Tibial artery (tissue), 4 donors: Measurements from ENCODE around the gene JPT1.

ENCODE experiments used
- DNase-seq, 2 donors: peaks; one replicate each; pipeline ENCODE4 v3.0.0-alpha.2; 2019
- H3K27ac ChIP-seq, 2 donors: fragments of 200-600 bp; sonication (generic) in 1 of 2; 1 replicate in 1 of 2; 2 replicates in 1 of 2; pipeline ENCODE4 v1.5.1; 2018 to 2019; ENCODE audit warnings: mild to moderate bottlenecking in 1 of 2
- H3K27me3 ChIP-seq, 2 donors: fragments of 200-600 bp; sonication (generic) in 1 of 2; one replicate each; pipeline versions ENCODE4 v1.5.1 to v1.6.0; 2016 to 2019
- H3K36me3 ChIP-seq, 3 donors: fragments of 200-600 bp; sonication (generic) in 2 of 3; one replicate each; pipeline ENCODE4 v1.5.1; 2016 to 2019; ENCODE audit warnings: mild to moderate bottlenecking in 2 of 3
- H3K4me1 ChIP-seq, 4 donors: fragments of 200-600 bp; sonication (generic) in 2 of 4; 1 replicate in 3 of 4; 2 replicates in 1 of 4; pipeline ENCODE4 v1.5.1; 2016 to 2019
- H3K4me3 ChIP-seq, 2 donors: fragments of 200-600 bp; sonication (generic) in 1 of 2; 1 replicate in 1 of 2; 2 replicates in 1 of 2; pipeline ENCODE4 v1.5.1; 2018 to 2019; ENCODE audit warnings: mild to moderate bottlenecking in 2 of 2
- H3K9me3 ChIP-seq, 3 donors: fragments of 200-600 bp; sonication (generic) in 1 of 3; one replicate each; pipeline ENCODE4 v1.5.1; 2016 to 2019
- intact Hi-C: fragments of 100-400 bp; cut with DNase I; formaldehyde crosslinking; loops from one replicate; pipeline ENCODE4 v1.15.0; 2023; ENCODE audit warnings: low total_unique reads
- TF ChIP-seq, protein P1 (sequence below), 2 experiments: fragments of 200-600 bp in 1 of 2; fragments of 450-650 bp in 1 of 2; IDR thresholded peaks; one replicate each; pipeline ENCODE4 v1.5.1; 2017 to 2019; ENCODE audit warnings: antibody characterized with exemption in 2 of 2, mild to moderate bottlenecking in 1 of 2, moderate library complexity in 1 of 2

The JPT1 gene

DNA sequence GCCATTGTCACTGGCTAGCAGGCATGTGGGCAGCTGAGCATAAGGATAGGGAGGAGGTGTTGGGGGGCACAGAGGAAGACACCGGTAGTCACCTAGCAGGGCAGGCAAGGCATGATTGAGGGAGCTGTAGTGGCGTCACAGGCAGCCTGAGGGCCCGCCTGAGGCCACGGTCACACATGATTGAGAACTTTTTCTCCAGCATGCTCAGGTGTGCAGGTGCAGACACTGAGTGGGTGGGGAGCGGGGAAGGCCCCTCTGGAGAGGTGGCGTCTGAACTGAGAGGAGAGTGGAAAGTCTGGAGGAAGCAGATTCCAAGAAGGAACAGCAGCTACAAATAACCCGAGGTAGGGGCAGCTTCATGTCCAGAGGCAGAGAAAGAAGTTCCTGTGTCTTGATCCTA is 55.5 kb downstream of the JPT1 start:
- Histone ChIP-seq H3K4me3 (no peak overlapping the region), H3K4me1 (peaks cover 0 to 16% (median 3%) of the 10 kb centered on the region in 4 donors), H3K27me3 (no peaks in the 10 kb centered on the region), H3K27ac (no peak overlapping the region), H3K36me3 (peaks cover 0 to 20% (median 0%) of the 10 kb centered on the region in 3 donors), H3K9me3 (no peaks in the 10 kb centered on the region)
- TF ChIP-seq, protein P1, sequence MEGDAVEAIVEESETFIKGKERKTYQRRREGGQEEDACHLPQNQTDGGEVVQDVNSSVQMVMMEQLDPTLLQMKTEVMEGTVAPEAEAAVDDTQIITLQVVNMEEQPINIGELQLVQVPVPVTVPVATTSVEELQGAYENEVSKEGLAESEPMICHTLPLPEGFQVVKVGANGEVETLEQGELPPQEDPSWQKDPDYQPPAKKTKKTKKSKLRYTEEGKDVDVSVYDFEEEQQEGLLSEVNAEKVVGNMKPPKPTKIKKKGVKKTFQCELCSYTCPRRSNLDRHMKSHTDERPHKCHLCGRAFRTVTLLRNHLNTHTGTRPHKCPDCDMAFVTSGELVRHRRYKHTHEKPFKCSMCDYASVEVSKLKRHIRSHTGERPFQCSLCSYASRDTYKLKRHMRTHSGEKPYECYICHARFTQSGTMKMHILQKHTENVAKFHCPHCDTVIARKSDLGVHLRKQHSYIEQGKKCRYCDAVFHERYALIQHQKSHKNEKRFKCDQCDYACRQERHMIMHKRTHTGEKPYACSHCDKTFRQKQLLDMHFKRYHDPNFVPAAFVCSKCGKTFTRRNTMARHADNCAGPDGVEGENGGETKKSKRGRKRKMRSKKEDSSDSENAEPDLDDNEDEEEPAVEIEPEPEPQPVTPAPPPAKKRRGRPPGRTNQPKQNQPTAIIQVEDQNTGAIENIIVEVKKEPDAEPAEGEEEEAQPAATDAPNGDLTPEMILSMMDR (IDR thresholded peaks at IDR 0.05): no peak
- DNase-seq: no peak
- intact Hi-C loops: no loop called here

DNA sequence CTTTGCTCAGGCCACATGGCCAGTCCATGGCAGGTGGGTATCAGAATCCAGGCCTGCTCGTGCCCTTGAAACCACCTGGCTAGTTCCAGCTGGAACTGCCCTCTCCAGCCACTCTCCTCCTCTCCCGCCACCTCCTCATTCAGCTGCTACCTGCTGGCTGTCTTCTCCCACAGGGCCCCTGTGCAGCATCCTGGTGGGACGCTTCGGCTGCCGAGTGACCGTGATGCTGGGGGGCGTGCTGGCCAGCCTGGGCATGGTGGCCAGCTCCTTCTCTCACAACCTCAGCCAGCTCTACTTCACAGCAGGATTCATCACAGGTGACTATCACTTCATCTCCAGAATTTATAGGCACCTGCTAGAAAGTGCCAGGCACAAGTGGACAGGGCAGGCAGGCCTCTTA is 56.4 kb downstream of the JPT1 start:
- intact Hi-C loops: no loop called here
- peaks cover 0 to 25% (median 3%) of the 10 kb centered on the region in 4 donors for H3K4me1 ChIP-seq
- TF ChIP-seq, protein P1 (IDR thresholded peaks at IDR 0.05): no peak
- H3K9me3 ChIP-seq: no peaks in the 10 kb centered on the region
- H3K27me3 ChIP-seq: no peaks in the 10 kb centered on the region
- H3K36me3 ChIP-seq: peaks cover 0 to 16% (median 0%) of the 10 kb centered on the region in 3 donors
- no peak overlapping the region for H3K4me3 ChIP-seq
- H3K27ac ChIP-seq: no peak overlapping the region
- no peak for DNase-seq

DNA sequence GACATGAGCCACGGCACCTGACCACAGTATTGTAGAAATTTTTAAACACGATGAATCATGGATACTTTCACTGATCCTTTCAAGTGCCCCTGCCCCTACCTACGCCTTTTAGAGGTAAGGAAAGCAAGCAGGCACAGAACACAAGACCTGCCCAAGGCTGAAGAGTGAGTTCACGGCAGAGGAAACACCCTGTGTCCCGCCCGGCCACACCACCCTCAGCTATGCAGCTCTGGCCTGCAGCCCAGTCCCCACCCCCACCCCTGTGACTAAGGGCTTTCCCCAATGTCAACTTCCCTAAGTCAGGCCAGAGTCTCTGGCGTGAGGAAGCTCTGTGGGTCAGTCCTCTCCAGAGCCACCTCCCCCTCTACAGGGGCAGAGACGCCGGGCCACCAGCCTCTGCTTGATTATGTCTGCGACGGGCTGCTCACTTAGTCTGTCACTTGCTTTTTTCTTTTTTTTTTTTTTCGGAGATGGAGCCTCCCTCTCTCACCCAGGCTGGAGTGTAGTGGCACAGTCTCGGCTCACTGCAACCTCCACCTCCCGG is 58.2 kb downstream of the JPT1 start:
- TF ChIP-seq, protein P1 (IDR thresholded peaks at IDR 0.05): no peak
- H3K27ac ChIP-seq: no peak overlapping the region

DNA sequence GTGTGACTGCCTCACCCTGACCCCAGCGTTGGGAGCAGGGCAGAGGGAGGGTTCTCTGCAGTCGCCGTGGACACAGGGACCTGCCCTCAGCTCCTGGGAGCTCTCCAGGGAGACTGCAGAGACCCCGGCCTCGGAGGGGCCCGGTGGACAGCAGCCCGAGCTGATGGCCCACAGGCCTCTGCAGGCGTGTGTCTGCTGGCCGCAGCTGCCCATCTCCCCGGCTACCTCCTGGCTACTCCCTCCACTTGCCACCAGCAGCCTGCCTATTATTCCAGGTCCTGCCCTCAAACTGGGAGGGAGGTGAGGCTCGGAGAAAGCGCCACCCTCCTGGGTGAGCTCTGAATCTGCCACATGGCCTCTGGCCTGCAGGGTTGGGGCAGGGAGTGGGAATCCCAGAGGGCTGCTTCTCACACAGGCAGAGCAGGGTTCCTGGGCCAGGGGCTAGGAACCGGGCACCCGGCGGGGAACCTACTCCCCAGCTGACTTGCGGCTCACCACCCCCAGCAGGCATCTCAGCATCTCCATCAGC is 59.4 kb downstream of the JPT1 start:
- H3K9me3 ChIP-seq: no peaks in the 10 kb centered on the region
- H3K27me3 ChIP-seq: no peaks in the 10 kb centered on the region
- H3K4me3 ChIP-seq: no peak overlapping the region
- intact Hi-C loops: no loop called here
- peaks cover 0 to 37% (median 3%) of the 10 kb centered on the region in 4 donors for H3K4me1 ChIP-seq
- peaks cover 0 to 6% (median 0%) of the 10 kb centered on the region in 3 donors for H3K36me3 ChIP-seq
- H3K27ac ChIP-seq: no peak overlapping the region
- DNase-seq: no peak
- TF ChIP-seq, protein P1 (IDR thresholded peaks at IDR 0.05): no peak

More for the DNA sequence above, 58.2 kb downstream of the JPT1 start:
- Histone ChIP-seq H3K4me1 (peaks cover 0 to 33% (median 3%) of the 10 kb centered on the region in 4 donors), H3K27me3 (no peaks in the 10 kb centered on the region), H3K36me3 (peaks cover 0 to 16% (median 0%) of the 10 kb centered on the region in 3 donors), H3K4me3 (no peak overlapping the region), H3K9me3 (no peaks in the 10 kb centered on the region)
- DNase-seq: peak; percentile 60 to 78
- intact Hi-C loops: no loop called here

DNA sequence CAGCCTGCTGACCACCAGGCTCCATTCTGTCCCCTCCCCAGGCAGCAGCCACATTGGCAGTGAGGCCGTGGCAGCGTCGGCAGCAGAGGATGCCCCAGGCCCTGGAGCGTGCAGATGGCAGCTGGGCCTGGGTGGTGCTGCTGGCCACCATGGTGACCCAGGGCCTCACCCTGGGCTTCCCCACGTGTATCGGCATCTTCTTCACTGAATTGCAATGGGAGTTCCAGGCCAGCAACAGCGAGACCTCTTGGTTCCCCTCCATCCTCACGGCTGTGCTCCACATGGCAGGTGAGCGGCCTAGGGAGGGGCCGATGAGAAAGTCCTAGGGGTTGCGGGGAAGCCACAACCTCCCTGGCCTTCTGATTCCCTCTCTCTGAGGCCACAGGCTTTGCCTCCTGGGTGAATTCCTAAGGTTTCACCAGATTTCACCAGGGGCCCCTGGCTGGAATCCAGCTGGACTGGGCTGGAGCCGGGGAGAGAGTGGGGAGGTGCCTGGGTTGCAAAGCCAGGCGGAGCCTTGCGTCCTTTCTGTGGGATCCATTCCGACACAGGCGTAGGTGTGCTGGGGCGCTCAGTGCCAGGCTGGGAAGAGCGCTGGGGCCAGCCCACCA is 60.7 kb downstream of the JPT1 start:
- peaks cover 0 to 41% (median 5%) of the 10 kb centered on the region in 4 donors for H3K4me1 ChIP-seq
- intact Hi-C loops: no loop called here
- H3K4me3 ChIP-seq: no peak overlapping the region
- H3K27me3 ChIP-seq: no peaks in the 10 kb centered on the region
- no peak for DNase-seq
- TF ChIP-seq, protein P1 (IDR thresholded peaks at IDR 0.05): no peak
- H3K36me3 ChIP-seq: no peaks in the 10 kb centered on the region
- no peak overlapping the region for H3K27ac ChIP-seq
- H3K9me3 ChIP-seq: no peaks in the 10 kb centered on the region
